Activated CD8-positive, alpha-beta memory T cell treated with anti-CD3 and anti-CD28 coated beads for 1 hour (primary cell): Measurements from ENCODE around the gene SYMPK.
"Not testable (repeated sequence)": the region's sequence is repeated elsewhere in the genome, so short reads cannot be mapped to it uniquely, and the experiment has no call there.

Experiments used
- DNase-seq, 2 donors: peaks; one replicate each; pipeline ENCODE4 v3.0.0-alpha.2; 2020; ENCODE audit warnings: low read depth in 1 of 2; ENCODE audit errors: extremely low read depth in 1 of 2

SYMPK gene

GRCh38 chr19:45870798-45871197 is 7.9 kb upstream of the SYMPK start:
- DNase-seq: no peak

DNA sequence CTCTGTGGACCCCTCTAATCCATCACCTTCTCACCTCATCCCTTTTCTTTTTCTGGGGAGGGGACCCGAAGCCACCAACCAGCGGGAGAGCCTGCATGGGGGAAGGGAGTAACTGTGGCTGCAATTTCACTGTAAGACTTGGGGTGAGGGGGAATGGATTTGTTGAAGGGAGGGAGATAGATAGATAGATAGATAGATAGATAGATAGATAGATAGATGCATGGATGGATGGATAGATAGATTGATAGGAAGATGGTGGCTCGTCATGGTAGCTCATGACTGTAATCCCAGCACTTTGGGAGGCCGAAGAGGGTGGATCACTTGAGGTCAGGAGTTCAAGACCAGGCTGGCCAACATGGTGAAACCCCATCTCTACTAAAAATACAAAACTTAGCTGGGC is 4.3 kb upstream of the SYMPK start:
- DNase-seq: not testable (repeated sequence)

- no peak for DNase-seq
These were observed 3.6 kb upstream of the SYMPK start for GRCh38 chr19:45866400-45867176.

GRCh38 chr19:45865269-45865948 is 2.5 kb upstream of the SYMPK start:
- no peak for DNase-seq

GRCh38 chr19:45864629-45865082 is 1.7 kb upstream of the SYMPK start:
- no peak for DNase-seq

- DNase-seq: peak in 1 of 2 donors; percentile 23
These were observed 1.1 kb upstream of the SYMPK start, which contains the start of gene FOXA3 for GRCh38 chr19:45863840-45864628. Gene FOXA3, plus strand, starts transcription at chr19:45864326. Its CDS starts 131 bp downstream, at chr19:45864457.

GRCh38 chr19:45863335-45863839 is 440 bp upstream of the SYMPK start:
- no peak for DNase-seq

GRCh38 chr19:45862271-45862563 is 730 bp downstream of the SYMPK start:
- DNase-seq: no peak

DNA sequence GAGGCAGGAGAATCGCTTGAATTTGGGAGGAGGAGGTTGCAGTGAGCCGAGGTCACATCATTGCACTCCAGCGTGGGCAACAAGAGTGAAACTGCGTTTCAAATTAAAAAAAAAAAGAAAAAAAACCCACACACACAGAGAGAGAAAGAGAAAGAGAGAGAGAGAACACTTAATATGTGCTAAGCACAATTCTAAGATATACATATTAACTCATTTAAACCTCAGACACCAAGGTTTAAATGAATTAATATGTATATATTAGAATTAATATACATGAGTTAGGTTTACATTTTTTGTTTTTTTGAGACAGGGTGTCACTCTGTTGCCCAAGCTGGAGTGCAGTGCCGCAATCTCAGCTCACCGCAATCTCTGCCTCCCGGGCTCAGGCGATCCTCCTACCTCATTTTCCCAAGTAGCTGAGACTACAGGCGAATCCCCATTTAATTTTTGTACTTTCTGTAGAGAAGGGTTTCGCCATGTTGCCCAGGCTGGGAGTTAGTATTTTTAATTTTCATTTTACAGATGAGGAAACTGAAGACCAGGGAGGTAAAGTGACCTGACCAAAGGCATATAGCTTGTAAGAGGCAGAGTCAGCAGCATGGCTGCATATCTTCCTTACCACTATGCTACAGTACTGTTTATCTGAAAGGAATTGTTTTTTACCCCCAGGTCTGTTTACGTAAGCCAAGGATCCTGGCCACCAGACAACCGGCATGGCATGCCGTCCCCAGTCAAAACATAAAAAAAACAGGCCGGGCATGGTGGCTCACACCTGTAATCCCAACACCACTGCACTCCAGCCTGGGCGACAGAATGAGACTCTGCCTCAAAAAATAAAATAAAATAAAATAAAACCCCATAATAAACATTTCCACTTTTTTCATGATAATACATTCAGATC is 2.3 kb downstream of the SYMPK start:
- DNase-seq: no peak

- DNase-seq: no peak
These were observed 8.7 kb downstream of the SYMPK start for GRCh38 chr19:45854167-45854778.

DNA sequence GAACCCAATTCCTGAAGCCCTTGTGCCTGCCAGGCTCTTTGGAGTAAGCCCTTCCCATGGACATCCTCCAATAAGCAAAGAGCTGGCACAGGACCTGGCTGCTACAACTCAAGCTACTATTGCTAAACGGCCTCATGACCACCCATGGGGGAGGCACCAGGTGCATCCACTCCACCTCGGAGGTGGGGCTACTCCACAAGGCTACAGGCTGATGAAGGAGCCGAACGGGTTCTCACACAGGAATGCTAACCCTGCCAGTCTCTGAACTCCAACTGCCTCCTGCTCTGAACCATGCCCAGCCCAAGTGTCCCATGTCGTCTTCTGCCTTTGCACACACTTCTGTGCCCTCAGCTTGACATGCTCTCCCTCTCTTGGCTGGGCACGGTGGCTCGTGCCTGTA is 10.0 kb downstream of the SYMPK start:
- DNase-seq: no peak

DNA sequence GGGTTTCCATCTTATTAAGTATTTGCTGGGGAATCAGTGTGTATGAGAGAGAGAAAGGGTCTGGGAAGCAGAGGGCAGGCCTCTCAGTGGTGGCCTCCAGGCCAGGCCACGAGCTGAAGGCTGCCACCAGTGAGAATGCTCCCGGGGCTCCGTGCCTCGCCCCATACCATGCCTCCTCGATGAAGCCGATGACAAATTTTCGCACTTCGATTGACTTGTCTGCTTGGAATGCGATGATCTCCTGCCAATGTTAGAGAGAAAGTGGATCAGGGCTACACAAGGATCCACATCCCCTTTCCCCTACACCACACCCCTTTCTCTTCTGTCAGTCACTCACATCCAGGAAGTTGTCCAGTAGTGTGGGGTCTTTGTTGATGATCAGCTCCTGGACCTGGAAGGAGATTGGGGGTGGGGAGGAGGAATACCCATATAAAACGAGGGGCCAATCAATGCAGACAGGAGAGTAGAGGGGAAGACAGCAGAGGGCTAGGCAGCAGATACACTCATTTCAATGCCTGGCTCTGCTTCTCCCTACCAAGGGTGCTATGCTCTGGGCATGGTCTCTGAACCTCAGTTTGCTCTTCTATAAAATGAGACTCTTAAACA is 10.7 kb downstream of the SYMPK start:
- no peak for DNase-seq

DNA sequence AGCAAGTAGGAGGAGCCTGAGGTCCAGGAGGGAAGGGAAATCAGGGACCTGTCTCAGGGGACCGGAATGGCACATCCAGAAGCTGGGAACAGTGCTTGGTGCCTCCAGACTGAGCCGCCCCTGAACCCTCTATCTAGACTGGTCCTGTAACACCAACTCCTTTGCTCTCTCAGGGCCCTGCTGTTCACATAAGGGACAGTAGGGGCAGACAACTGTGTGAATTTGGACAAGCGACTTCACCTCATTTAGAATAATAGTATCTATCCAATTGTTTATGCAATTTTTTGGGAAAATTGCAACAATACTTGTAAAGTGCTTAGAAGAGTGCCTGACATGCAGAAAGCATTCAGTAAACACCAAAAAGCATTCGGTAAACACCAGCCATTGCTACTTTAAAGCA is 14.0 kb downstream of the SYMPK start:
- DNase-seq: no peak

GRCh38 chr19:45847663-45848062 is 15.3 kb downstream of the SYMPK start:
- no peak for DNase-seq

GRCh38 chr19:45842198-45842597 is 20.7 kb downstream of the SYMPK start:
- no peak for DNase-seq

GRCh38 chr19:45834970-45835369 is 28.0 kb downstream of the SYMPK start:
- no peak for DNase-seq

DNA sequence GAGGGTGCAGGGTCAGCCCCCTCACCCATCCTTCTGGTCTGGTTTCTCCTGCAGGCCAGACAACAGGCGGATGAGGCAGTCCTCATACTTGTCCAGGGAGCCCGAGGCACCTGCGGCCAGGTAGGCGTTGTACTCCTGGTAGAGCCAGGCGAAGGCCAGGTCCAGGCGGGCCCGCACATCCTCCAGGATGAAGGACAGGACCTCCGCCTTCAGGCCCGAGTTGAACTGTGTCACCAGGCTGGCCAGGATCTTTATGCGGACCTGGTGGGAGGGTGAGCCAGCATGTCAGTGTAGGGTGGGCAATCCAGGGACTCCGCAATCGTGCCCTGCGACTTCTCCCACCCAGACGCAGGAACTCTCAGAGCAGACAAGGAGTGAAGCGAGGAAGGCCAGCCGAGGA is 34.0 kb downstream of the SYMPK start:
- no peak for DNase-seq

DNA sequence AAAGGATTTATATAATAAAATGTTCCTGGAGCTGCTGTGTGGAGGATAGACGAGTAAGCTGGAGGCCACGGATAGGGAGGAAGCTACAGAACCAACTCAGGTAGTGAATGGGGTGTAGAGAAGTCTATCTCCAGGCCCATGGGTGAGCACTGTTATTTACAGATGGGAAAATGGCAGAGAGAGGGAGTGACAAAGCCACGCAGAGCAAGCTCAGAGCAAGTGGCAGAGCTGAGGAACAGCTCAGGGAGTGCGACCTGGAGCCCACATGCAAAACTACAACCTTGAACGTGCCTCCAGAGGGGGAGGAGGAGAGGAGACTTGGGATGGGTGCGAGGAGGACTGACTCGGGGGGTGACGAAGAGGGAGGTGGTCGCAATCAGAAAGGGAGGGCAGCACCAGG is 34.4 kb downstream of the SYMPK start:
- no peak for DNase-seq

GRCh38 chr19:45827459-45828093 is 35.4 kb downstream of the SYMPK start:
- DNase-seq: no peak
